ENCODE results near the gene ERFE. TPM values are rescaled to one million over a fixed set of nuclear protein-coding genes. Genes with fewer than 3 reads are reported as not detected.

The ERFE gene
- total and polyA plus RNA-seq, 2 of the 4 experiments (the other 2 are of a cell fraction), result 1.3 to 3.5 TPM

GRCh38 chr2:238150686-238151085 is 8.1 kb upstream of the ERFE start:
- H3K4me3 ChIP-seq (ENCODE audit: insufficient read depth, low read depth, low read length), result no peak overlapping the region
- no peak overlapping the region for H2AFZ ChIP-seq (replicated peaks; ENCODE audit: low read length, poor library complexity)
- WGBS, 2 experiments (ENCODE audit: extremely low coverage in 2 of 2, insufficient read length in 1 of 2), result 94% methylated on average over 11 of the region's 25 CpGs; no CpG with 5 or more reads in 1 of the 2 experiments
- H3K9me1 ChIP-seq (ENCODE audit: insufficient read depth, low read length), result 0 out of 2 replicates have a peak, but pooled peaks cover 7% of the 10 kb centered on the region
- ChIA-PET CTCF (no interaction called here), POLR2A (ENCODE audit: unreplicated experiment) (no interaction called here)
- DNase-seq (no peak), ATAC-seq (ENCODE audit: low read depth) (no peak)
- H2AK5ac ChIP-seq (ENCODE audit: low read depth, low read length), result 0 out of 2 replicates have a peak overlapping the region, but pooled peaks have one; percentile 50
- H3K4ac ChIP-seq (ENCODE audit: low read depth, low read length), result no peak overlapping the region
- H4K91ac ChIP-seq (ENCODE audit: insufficient read depth, low read depth, low read length), result no peak overlapping the region
- H3K4me1 ChIP-seq (ENCODE audit: control insufficient read depth, insufficient read depth, low read length), result peaks cover 9% of the 10 kb centered on the region
- no peak overlapping the region for H4K8ac ChIP-seq (ENCODE audit: low read depth in 2 of 2, low read length in 2 of 2)
- no peak overlapping the region for H2BK15ac ChIP-seq (ENCODE audit: low read depth, low read length)
- H4K5ac ChIP-seq (ENCODE audit: low read depth, low read length), result no peak overlapping the region
- no peak overlapping the region for H3K18ac ChIP-seq (ENCODE audit: low read depth, low read length)
- no peak overlapping the region for H3K56ac ChIP-seq (ENCODE audit: extremely low read depth, insufficient read depth, low read length)
- TF ChIP-seq BHLHE40 (IDR thresholded peaks at IDR 0.05; ENCODE audit: low read depth, low read length) (no peak), CHD1 (IDR thresholded peaks at IDR 0.05; ENCODE audit: low read depth, low read length) (no peak), NFE2L2 (IDR thresholded peaks at IDR 0.05; ENCODE audit: low read depth, low read length) (no peak), SMC3 (IDR thresholded peaks at IDR 0.05; ENCODE audit: low read depth, low read length) (no peak), RFX5 (IDR thresholded peaks at IDR 0.05; ENCODE audit: low read depth, low read length) (no peak)
- H2BK120ac ChIP-seq (ENCODE audit: low read depth, low read length), result no peak overlapping the region
- no peak overlapping the region for H2BK20ac ChIP-seq (ENCODE audit: low read depth, low read length)
- no peaks in the 10 kb centered on the region for H3K36me3 ChIP-seq (ENCODE audit: control insufficient read depth, insufficient read depth, low read length)
- in situ Hi-C loops (cut with MboI; ENCODE audit: low sequenced_read_pairs), result no loop called here
- no peak overlapping the region for H3K27ac ChIP-seq (ENCODE audit: insufficient read depth, low read length)
- H3K9ac ChIP-seq (ENCODE audit: low read depth, low read length), result no peak overlapping the region
- H3K27me3 ChIP-seq (ENCODE audit: control insufficient read depth, insufficient read depth, low read length), result no peaks in the 10 kb centered on the region
- no peak overlapping the region for H3K23ac ChIP-seq (ENCODE audit: low read depth, low read length)
- no peak overlapping the region for H2AK9ac ChIP-seq (replicated peaks; ENCODE audit: low read depth, low read length, poor library complexity)
- no peak overlapping the region for H3K4me2 ChIP-seq (ENCODE audit: low read depth, low read length)
- H3K79me1 ChIP-seq (ENCODE audit: low read depth in 1 of 2, low read length in 2 of 2), result no peaks in the 10 kb centered on the region
- H3K14ac ChIP-seq (replicated peaks; ENCODE audit: low read depth, low read length), result no peak overlapping the region
- H3K9me3 ChIP-seq (ENCODE audit: control insufficient read depth, insufficient read depth, low read length), result no peaks in the 10 kb centered on the region
- no peaks in the 10 kb centered on the region for H4K20me1 ChIP-seq (ENCODE audit: insufficient read depth, low read length)
- intact Hi-C loops (cut with micrococcal nuclease), result no loop called here
- dilution Hi-C loops (cut with HindIII; ENCODE audit: low sequenced_read_pairs, unreplicated experiment), result no loop called here
- H2BK5ac ChIP-seq (ENCODE audit: low read depth, low read length, poor library complexity, severe bottlenecking), result no peak overlapping the region
- BruUV-seq (replicated peaks), result no TSS peak

All from IMR-90 (cell line).